Measurements from ENCODE around the gene OSM. TPM values are rescaled to one million over a fixed set of nuclear protein-coding genes. Genes with fewer than 3 reads are reported as not detected.

Gene OSM
- total and polyA plus RNA-seq, 2 experiments from 2014 or later: not detected

DNA sequence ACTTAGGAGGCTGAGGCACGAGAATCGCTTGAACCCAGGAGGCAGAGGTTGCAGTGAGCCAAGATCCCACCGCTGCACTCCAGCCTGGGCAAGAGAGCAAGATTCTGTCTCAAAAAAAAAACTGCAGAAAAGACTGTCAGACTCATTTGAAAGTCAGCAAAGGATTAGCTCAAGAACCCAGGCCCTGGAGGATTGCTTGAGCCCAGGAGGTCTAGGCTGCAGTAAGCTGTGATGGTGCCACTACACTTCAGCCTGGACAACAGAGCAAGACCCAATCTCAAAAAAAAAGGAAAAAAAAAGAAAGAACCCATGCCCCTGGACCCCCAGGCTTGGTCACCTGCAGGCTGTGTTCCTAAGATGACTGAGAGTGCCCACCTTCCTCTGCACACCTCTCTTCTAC lies 36.3 kb downstream of the OSM start:
- no peaks in the 10 kb centered on the region for H3F3A ChIP-seq (replicated peaks; ENCODE audit: low read depth)
- no peak for DNase-seq (ENCODE audit: low spot score)
- no peak overlapping the region for H2AFZ ChIP-seq
- H3K4me2 ChIP-seq: no peak overlapping the region
- Mint-ChIP-seq H3K36me3 (ENCODE audit: low read depth) (no peaks in the 10 kb centered on the region), H3K27ac (no peak overlapping the region), H3K9me3 (no peaks in the 10 kb centered on the region; the same call in 2 of the 3 replicates), H3K27me3 (ENCODE audit: insufficient read depth, low read depth, poor library complexity) (no peaks in the 10 kb centered on the region), H3K4me3 (no peak overlapping the region), H3K4me1 (peaks cover 17% of the 10 kb centered on the region)
- no peak for ATAC-seq
- TF ChIP-seq EZH2 (IDR thresholded peaks at IDR 0.05; ENCODE audit: low read depth, unreplicated experiment): no peak
- TF ChIP-seq, protein P1, sequence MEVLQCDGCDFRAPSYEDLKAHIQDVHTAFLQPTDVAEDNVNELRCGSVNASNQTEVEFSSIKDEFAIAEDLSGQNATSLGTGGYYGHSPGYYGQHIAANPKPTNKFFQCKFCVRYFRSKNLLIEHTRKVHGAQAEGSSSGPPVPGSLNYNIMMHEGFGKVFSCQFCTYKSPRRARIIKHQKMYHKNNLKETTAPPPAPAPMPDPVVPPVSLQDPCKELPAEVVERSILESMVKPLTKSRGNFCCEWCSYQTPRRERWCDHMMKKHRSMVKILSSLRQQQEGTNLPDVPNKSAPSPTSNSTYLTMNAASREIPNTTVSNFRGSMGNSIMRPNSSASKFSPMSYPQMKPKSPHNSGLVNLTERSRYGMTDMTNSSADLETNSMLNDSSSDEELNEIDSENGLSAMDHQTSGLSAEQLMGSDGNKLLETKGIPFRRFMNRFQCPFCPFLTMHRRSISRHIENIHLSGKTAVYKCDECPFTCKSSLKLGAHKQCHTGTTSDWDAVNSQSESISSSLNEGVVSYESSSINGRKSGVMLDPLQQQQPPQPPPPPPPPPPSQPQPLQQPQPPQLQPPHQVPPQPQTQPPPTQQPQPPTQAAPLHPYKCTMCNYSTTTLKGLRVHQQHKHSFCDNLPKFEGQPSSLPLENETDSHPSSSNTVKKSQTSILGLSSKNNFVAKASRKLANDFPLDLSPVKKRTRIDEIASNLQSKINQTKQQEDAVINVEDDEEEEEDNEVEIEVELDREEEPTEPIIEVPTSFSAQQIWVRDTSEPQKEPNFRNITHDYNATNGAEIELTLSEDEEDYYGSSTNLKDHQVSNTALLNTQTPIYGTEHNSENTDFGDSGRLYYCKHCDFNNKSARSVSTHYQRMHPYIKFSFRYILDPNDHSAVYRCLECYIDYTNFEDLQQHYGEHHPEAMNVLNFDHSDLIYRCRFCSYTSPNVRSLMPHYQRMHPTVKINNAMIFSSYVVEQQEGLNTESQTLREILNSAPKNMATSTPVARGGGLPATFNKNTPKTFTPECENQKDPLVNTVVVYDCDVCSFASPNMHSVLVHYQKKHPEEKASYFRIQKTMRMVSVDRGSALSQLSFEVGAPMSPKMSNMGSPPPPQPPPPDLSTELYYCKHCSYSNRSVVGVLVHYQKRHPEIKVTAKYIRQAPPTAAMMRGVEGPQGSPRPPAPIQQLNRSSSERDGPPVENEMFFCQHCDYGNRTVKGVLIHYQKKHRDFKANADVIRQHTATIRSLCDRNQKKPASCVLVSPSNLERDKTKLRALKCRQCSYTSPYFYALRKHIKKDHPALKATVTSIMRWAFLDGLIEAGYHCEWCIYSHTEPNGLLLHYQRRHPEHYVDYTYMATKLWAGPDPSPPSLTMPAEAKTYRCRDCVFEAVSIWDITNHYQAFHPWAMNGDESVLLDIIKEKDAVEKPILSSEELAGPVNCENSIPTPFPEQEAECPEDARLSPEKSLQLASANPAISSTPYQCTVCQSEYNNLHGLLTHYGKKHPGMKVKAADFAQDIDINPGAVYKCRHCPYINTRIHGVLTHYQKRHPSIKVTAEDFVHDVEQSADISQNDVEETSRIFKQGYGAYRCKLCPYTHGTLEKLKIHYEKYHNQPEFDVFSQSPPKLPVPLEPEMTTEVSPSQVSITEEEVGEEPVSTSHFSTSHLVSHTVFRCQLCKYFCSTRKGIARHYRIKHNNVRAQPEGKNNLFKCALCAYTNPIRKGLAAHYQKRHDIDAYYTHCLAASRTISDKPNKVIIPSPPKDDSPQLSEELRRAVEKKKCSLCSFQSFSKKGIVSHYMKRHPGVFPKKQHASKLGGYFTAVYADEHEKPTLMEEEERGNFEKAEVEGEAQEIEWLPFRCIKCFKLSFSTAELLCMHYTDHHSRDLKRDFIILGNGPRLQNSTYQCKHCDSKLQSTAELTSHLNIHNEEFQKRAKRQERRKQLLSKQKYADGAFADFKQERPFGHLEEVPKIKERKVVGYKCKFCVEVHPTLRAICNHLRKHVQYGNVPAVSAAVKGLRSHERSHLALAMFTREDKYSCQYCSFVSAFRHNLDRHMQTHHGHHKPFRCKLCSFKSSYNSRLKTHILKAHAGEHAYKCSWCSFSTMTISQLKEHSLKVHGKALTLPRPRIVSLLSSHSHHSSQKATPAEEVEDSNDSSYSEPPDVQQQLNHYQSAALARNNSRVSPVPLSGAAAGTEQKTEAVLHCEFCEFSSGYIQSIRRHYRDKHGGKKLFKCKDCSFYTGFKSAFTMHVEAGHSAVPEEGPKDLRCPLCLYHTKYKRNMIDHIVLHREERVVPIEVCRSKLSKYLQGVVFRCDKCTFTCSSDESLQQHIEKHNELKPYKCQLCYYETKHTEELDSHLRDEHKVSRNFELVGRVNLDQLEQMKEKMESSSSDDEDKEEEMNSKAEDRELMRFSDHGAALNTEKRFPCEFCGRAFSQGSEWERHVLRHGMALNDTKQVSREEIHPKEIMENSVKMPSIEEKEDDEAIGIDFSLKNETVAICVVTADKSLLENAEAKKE (CRISPR knock-in tag; IDR thresholded peaks at IDR 0.05): no peak
- TF ChIP-seq CREB1 (CRISPR knock-in tag; IDR thresholded peaks at IDR 0.05; ENCODE audit: low read depth): no peak
- TF ChIP-seq, protein P2, sequence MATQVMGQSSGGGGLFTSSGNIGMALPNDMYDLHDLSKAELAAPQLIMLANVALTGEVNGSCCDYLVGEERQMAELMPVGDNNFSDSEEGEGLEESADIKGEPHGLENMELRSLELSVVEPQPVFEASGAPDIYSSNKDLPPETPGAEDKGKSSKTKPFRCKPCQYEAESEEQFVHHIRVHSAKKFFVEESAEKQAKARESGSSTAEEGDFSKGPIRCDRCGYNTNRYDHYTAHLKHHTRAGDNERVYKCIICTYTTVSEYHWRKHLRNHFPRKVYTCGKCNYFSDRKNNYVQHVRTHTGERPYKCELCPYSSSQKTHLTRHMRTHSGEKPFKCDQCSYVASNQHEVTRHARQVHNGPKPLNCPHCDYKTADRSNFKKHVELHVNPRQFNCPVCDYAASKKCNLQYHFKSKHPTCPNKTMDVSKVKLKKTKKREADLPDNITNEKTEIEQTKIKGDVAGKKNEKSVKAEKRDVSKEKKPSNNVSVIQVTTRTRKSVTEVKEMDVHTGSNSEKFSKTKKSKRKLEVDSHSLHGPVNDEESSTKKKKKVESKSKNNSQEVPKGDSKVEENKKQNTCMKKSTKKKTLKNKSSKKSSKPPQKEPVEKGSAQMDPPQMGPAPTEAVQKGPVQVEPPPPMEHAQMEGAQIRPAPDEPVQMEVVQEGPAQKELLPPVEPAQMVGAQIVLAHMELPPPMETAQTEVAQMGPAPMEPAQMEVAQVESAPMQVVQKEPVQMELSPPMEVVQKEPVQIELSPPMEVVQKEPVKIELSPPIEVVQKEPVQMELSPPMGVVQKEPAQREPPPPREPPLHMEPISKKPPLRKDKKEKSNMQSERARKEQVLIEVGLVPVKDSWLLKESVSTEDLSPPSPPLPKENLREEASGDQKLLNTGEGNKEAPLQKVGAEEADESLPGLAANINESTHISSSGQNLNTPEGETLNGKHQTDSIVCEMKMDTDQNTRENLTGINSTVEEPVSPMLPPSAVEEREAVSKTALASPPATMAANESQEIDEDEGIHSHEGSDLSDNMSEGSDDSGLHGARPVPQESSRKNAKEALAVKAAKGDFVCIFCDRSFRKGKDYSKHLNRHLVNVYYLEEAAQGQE (IDR thresholded peaks at IDR 0.05; ENCODE audit: unreplicated experiment): no peak
- TF ChIP-seq NANOG (IDR thresholded peaks at IDR 0.05; ENCODE audit: borderline replicate concordance): no peak
- TF ChIP-seq, protein P3, sequence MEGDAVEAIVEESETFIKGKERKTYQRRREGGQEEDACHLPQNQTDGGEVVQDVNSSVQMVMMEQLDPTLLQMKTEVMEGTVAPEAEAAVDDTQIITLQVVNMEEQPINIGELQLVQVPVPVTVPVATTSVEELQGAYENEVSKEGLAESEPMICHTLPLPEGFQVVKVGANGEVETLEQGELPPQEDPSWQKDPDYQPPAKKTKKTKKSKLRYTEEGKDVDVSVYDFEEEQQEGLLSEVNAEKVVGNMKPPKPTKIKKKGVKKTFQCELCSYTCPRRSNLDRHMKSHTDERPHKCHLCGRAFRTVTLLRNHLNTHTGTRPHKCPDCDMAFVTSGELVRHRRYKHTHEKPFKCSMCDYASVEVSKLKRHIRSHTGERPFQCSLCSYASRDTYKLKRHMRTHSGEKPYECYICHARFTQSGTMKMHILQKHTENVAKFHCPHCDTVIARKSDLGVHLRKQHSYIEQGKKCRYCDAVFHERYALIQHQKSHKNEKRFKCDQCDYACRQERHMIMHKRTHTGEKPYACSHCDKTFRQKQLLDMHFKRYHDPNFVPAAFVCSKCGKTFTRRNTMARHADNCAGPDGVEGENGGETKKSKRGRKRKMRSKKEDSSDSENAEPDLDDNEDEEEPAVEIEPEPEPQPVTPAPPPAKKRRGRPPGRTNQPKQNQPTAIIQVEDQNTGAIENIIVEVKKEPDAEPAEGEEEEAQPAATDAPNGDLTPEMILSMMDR (conservative IDR thresholded peaks at IDR 0.05; ENCODE audit: low read depth in 2 of 2): no peak
- no peak for TF ChIP-seq ZNF331 (CRISPR knock-in tag; IDR thresholded peaks at IDR 0.05; ENCODE audit: low read depth)
- no peak for TF ChIP-seq EZH2phosphoT487 (IDR thresholded peaks at IDR 0.05; ENCODE audit: unreplicated experiment)
- no peak for TF ChIP-seq JUNB (IDR thresholded peaks at IDR 0.05; ENCODE audit: unreplicated experiment)
- TF ChIP-seq, protein P4, sequence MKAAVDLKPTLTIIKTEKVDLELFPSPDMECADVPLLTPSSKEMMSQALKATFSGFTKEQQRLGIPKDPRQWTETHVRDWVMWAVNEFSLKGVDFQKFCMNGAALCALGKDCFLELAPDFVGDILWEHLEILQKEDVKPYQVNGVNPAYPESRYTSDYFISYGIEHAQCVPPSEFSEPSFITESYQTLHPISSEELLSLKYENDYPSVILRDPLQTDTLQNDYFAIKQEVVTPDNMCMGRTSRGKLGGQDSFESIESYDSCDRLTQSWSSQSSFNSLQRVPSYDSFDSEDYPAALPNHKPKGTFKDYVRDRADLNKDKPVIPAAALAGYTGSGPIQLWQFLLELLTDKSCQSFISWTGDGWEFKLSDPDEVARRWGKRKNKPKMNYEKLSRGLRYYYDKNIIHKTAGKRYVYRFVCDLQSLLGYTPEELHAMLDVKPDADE (IDR thresholded peaks at IDR 0.05): no peak
- no peak for TF ChIP-seq STAT1 (IDR thresholded peaks at IDR 0.05; ENCODE audit: unreplicated experiment)
- TF ChIP-seq ZNF114 (CRISPR knock-in tag; IDR thresholded peaks at IDR 0.05): no peak
- TF ChIP-seq POLR2AphosphoS5 (IDR thresholded peaks at IDR 0.05; ENCODE audit: low read depth): no peak
- no peaks in the 10 kb centered on the region for H3K79me2 ChIP-seq (replicated peaks; ENCODE audit: insufficient read depth)
- H3K36me3 ChIP-seq (ENCODE audit: insufficient read depth): no peaks in the 10 kb centered on the region
- H3K27ac ChIP-seq (ENCODE audit: low read depth): no peak overlapping the region
- H3K4me1 ChIP-seq (ENCODE audit: insufficient read depth): peaks cover 25% of the 10 kb centered on the region; the same call in 1 of the 2 replicates
- no peaks in the 10 kb centered on the region for H4K20me1 ChIP-seq (replicated peaks; ENCODE audit: insufficient read depth)
- H3K27me3 ChIP-seq (ENCODE audit: insufficient read depth): no peaks in the 10 kb centered on the region
- no peak overlapping the region for H3K4me3 ChIP-seq
- H3K9me2 ChIP-seq (ENCODE audit: insufficient read depth): no peaks in the 10 kb centered on the region

Measured in GM23338 (cell line).